ENCODE data around the gene SPINK2. TPM values are rescaled to one million over a fixed set of nuclear protein-coding genes. Genes with fewer than 3 reads are reported as not detected.

SPINK2 gene
- total and polyA plus RNA-seq, 10 of the 15 experiments (the other 5 are each of a cell fraction or from before 2014, with no cell fraction given) = 0.13 to 1.0 (median 0.61) TPM; not detected in 1

DNA sequence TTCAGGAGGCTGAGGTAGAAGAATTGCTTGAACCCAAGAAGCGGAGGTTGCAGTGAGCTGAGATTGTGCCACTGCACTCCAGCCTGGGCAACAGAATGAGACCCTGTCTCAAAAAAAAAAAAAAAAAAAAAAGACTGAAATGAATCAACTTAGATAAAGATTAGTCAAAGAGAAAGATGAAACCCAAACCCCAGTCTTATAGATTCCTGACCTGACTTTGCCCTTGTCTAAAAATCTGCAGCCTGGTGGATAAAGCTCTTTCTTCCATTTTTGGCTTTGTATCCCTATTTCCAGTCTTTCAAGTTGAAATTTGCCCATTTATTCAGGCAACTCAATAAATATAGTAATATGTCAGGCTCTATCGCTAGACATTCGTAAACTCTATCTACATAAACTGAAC lies 39.3 kb upstream of the SPINK2 start (continued):
- TF ChIP-seq ZBTB11 (CRISPR knock-in tag; IDR thresholded peaks at IDR 0.05) (no peak), SUZ12 (IDR thresholded peaks at IDR 0.05; ENCODE audit: unreplicated experiment) (no peak), ZNF384 (IDR thresholded peaks at IDR 0.05; ENCODE audit: borderline replicate concordance, low read depth, low read length) (0 out of 2 replicates have a peak, but pooled peaks have one; percentile 42), EGR1 (IDR thresholded peaks at IDR 0.05; ENCODE audit: borderline replicate concordance in 1 of 2, low read depth in 2 of 2, low read length in 2 of 2) (no peak), SMAD1 (IDR thresholded peaks at IDR 0.05; ENCODE audit: low read depth, partially characterized antibody) (no peak), ASH2L (IDR thresholded peaks at IDR 0.05; ENCODE audit: borderline replicate concordance, low read depth) (no peak)
- TF ChIP-seq, protein P1, sequence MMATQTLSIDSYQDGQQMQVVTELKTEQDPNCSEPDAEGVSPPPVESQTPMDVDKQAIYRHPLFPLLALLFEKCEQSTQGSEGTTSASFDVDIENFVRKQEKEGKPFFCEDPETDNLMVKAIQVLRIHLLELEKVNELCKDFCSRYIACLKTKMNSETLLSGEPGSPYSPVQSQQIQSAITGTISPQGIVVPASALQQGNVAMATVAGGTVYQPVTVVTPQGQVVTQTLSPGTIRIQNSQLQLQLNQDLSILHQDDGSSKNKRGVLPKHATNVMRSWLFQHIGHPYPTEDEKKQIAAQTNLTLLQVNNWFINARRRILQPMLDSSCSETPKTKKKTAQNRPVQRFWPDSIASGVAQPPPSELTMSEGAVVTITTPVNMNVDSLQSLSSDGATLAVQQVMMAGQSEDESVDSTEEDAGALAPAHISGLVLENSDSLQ (IDR thresholded peaks at IDR 0.05) = no peak
- TF ChIP-seq, protein P2, sequence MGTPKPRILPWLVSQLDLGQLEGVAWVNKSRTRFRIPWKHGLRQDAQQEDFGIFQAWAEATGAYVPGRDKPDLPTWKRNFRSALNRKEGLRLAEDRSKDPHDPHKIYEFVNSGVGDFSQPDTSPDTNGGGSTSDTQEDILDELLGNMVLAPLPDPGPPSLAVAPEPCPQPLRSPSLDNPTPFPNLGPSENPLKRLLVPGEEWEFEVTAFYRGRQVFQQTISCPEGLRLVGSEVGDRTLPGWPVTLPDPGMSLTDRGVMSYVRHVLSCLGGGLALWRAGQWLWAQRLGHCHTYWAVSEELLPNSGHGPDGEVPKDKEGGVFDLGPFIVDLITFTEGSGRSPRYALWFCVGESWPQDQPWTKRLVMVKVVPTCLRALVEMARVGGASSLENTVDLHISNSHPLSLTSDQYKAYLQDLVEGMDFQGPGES (IDR thresholded peaks at IDR 0.05) = no peak

Data from GM12878 (cell line).